Gastrocnemius medialis (tissue), 4 donors: Measurements from ENCODE around the gene LYPD4.

Source experiments
- POLR2A ChIP-seq, 2 donors: fragments of 450-650 bp; IDR thresholded peaks; one replicate each; pipeline ENCODE4 v1.6.1; 2017; ENCODE audit warnings: antibody characterized with exemption in 2 of 2, mild to moderate bottlenecking in 2 of 2, moderate library complexity in 2 of 2
- TF ChIP-seq, protein P1 (sequence below), 5 experiments: fragments of 450-650 bp in 3 of 5; fragments of 200-600 bp in 2 of 5; sonication (generic) in 2 of 5; IDR thresholded peaks in 4 of 5; conservative IDR thresholded peaks in 1 of 5; 1 replicate in 4 of 5; 2 replicates in 1 of 5; pipeline ENCODE4 v1.5.1; 2016 to 2019; ENCODE audit warnings: antibody characterized with exemption in 5 of 5, mild to moderate bottlenecking in 3 of 5, moderate library complexity in 3 of 5

- TF ChIP-seq, protein P1, sequence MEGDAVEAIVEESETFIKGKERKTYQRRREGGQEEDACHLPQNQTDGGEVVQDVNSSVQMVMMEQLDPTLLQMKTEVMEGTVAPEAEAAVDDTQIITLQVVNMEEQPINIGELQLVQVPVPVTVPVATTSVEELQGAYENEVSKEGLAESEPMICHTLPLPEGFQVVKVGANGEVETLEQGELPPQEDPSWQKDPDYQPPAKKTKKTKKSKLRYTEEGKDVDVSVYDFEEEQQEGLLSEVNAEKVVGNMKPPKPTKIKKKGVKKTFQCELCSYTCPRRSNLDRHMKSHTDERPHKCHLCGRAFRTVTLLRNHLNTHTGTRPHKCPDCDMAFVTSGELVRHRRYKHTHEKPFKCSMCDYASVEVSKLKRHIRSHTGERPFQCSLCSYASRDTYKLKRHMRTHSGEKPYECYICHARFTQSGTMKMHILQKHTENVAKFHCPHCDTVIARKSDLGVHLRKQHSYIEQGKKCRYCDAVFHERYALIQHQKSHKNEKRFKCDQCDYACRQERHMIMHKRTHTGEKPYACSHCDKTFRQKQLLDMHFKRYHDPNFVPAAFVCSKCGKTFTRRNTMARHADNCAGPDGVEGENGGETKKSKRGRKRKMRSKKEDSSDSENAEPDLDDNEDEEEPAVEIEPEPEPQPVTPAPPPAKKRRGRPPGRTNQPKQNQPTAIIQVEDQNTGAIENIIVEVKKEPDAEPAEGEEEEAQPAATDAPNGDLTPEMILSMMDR (IDR thresholded peaks at IDR 0.05 in 4 of 5, conservative IDR thresholded peaks at IDR 0.05 in 1 of 5): no peak
- no peak for TF ChIP-seq POLR2A (IDR thresholded peaks at IDR 0.05)
Observed at GRCh38 chr19:41839211-41839610, 5.3 kb downstream of the LYPD4 start.
